SKM-1 (cell line): ENCODE measurements around the gene PPDPF.

Source experiments
- DNase-seq: peaks from one replicate; lab custom pipeline; 2025; ENCODE audit not compliant: unreplicated experiment; lab: John Stamatoyannopoulos, UW

Gene PPDPF

GRCh38 chr20:63536241-63536977, 15.8 kb downstream of the PPDPF start:
- no peak for DNase-seq

DNA sequence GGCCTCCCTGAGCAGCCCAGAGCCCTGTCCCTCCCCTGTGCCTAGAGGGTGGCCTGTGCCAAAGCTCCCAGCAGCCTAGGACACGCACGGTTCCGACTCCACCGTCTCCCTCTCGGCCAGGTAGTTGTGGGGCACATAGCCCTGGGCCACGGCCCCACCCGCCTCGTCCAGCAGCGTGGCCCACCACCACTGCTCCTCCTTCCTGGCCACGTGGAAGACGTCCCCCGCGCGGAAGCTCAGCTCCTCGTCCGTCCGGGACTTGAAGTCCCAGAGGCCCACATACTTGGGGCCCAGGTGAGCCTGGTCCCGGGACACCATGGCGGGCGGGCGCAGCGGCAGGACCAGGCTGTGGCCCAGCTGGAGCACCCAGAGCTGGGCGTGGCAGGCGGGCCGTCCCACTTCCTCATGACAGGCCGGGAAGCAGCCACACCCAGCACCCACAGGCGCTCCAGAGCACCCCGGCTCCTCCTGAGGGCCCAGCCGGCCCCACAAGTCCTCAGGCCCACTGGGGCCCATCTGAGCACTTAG, 16.5 kb downstream of the PPDPF start, which contains the start of gene PTK6:
PTK6 (minus strand) TSS at position 380 of the 528 bp plus-strand sequence; CDS start at position 318, 62 bp downstream.
- no peak for DNase-seq

DNA sequence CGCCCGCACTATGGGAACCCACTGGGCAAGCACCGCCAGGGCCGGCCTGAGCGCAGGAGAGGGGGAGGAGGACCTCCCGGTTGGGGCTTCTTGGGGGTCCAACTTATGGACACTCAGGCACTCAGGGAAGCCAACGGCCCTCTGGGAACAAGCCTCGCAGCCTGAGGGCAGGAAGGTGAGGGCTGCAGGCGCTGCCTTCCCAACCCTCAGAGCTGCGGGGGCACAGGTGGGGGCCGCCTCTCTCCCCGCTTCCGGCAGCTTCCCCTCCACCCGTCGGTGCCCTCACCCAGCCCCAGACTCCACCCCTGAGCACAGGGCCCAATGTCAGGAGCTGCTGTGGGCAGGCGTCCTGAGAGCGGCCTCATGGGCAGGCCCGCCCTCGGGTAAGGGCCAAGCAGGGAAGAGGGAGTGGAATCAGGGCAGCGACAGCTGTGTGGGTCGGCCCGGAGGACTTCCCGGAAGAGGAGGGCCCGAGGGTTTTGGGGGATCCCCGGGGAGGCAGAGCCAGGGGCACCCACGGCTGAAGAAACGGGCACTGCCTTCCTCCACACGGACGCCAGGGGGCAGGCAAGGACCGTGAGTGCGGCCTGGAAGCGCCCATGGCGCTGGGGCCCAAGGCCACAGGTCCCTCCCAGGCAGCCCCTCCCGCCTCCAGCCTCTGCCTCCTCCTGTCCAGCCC, 17.1 kb downstream of the PPDPF start:
- DNase-seq = peak; percentile 75

DNA sequence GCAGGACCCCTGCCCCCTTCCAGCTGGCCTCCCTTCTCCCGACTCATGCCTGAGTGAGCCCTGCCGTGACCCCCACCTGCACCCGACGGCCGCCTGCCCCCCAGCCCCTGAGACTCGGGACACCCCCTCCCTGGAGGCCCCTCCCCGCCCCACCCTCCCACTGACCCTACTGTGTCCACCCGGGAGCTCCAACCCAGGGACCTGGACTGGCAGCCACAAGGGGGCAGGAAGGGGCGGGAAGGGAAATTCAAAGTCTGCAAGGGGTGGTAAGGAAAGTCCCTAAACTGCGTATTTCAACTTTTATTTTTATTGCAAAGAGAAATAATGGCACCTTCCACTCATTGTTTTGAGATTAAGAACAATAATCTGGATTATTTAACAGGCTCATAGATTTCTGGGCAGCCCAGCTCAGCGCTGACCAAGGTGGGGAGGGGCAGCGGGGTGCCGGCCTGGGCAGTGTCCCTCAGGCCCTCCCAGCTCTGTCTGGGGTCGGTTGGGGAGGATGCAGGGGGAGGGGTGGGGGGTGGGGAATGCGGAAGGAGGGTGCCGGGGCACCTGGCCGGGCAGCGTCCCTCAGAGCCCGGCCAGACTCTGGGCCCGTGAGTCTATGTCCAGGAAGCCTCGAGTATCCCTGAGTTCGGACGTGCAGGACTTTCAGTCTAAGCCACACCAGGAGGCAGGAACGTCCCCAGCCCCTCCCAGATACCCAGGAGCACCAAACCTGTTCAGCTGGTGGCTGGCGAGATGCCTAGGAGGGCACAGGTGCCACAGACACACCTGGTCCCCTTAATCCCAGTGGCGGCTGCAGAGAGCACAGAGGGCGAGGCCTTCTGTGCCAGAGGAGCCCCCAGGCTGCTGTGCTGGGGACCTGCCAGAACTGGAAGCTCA, 17.9 kb downstream of the PPDPF start:
- DNase-seq = no peak

GRCh38 chr20:63539092-63539430, 18.5 kb downstream of the PPDPF start:
- no peak for DNase-seq

GRCh38 chr20:63539441-63540370, 19.1 kb downstream of the PPDPF start:
- no peak for DNase-seq

- no peak for DNase-seq
Observed at GRCh38 chr20:63540417-63541186, 20.0 kb downstream of the PPDPF start.

DNA sequence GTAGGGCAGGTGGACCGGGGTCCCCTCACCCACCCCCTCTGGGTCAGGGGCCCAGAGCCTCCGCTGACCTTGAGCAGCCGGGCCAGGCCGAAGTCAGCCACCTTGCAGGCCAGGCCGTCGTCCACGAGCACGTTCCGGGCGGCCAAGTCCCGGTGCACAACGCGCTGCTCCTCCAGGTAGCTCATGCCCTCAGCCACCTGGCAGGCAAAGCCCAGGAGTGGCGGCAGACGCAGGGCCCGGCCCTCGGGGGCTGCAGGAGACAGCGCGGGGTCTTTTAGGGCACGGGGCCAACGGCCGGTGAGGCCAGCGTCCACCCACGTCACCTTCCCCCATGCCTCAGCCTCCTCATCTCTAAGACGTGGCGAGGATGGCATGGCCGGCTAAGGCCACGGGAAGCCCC, 20.8 kb downstream of the PPDPF start:
- DNase-seq = no peak

DNA sequence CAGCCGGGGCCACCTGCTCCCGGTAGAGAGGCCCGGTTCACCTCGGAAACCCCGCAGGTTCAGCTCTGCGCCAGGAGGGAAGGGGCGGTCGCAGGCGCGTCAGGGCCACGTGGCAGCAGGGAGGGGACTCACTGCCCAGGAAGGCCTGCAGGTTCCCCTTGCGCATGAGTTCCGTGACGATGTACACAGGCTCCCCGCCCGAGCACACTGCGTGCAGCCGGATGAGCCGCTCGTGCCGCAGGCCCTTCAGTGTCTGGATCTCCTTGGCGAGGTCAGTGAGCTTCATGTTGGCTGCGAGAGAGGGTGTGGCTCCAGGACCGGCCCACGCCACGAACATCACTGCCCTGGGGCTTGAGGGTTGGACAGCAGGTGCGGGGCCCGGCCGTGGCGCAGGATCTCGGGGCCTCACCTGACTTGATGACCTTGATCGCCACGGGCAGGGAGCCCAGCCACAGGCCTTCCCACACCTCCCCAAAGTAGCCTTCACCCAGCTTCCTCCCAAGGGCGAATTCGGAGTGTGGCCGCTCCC, 21.5 kb downstream of the PPDPF start:
- DNase-seq = no peak

GRCh38 chr20:63542696-63543095, 22.1 kb downstream of the PPDPF start:
- no peak for DNase-seq

DNA sequence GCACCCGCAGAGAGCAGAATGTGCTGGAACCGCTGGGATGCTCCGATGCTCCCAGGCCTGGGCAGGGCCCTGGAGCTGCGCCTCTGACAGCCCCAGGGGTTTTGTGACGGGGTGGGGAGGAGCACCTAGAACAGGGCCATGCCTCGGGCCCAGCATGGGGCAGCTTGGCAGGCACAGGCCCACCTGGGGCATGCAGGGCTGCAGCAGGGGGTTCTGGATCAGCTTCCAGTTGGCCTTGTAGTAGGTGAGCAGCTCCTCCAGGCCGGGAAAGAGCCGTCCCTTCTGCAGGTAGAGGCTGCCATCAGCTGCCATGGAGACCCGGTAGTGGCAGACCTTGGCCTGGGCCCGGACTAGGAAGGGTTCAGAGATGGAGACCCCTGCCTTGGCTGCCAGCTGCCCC, 22.6 kb downstream of the PPDPF start:
- no peak for DNase-seq

GRCh38 chr20:63543733-63544132, 23.2 kb downstream of the PPDPF start:
- no peak for DNase-seq

DNA sequence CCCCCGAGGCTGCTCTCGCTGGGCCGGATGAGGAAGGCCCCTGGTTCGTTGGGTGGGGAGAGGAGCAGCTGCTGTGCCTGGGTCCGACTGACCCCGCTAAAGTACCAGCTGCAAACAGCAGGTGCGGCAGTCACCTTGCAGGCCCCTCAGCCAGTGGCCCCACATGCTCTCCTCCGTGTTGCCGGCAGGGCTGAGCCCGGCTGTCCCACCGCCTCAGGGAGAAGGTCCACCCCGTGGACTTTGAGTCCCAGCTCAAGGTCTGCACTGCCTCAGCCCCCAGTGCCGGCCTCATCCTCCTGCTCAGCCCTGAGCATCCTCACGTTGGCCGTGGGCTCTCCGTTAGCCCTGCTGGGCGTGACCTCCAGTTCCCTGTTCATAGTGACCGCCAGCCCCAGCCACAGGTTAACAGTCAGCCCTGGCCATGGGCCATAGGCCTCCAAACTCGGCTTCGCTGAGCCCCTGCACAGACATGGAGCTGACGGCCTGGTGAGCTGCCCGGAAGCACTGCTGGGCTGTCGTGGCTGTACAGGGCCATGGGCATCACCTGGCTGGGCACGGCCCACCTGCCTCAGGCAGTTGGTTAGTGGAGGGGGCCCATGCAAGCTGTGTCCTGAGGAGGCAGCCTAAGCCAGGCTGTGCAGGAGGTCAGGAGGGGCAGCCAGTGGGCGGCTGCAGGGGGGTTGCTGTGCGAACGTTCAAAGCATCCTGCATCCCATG, 23.8 kb downstream of the PPDPF start:
- DNase-seq = no peak

GRCh38 chr20:63544958-63545516, 24.5 kb downstream of the PPDPF start:
- DNase-seq = no peak

DNA sequence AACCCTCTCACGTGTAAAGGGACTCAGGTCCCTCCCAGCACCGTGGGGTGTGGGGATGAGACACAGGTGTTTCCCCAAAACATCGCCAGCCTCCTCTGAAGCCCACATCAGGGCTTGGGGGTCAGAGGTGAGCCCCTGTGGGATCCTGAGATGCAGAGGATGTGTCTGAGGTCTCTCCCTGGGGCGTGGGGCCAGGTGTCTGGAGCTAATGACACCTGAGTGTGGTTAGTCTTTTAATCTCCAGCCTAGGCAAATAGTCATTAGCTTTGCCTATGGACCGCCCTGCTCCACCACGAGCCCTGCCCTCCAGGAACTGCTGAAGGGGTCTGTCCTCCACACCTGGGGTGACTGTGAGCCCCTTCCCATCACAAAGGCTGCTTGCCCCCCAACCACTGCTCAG, 25.2 kb downstream of the PPDPF start:
- DNase-seq = no peak

GRCh38 chr20:63546256-63546955, 25.8 kb downstream of the PPDPF start:
- no peak for DNase-seq

DNA sequence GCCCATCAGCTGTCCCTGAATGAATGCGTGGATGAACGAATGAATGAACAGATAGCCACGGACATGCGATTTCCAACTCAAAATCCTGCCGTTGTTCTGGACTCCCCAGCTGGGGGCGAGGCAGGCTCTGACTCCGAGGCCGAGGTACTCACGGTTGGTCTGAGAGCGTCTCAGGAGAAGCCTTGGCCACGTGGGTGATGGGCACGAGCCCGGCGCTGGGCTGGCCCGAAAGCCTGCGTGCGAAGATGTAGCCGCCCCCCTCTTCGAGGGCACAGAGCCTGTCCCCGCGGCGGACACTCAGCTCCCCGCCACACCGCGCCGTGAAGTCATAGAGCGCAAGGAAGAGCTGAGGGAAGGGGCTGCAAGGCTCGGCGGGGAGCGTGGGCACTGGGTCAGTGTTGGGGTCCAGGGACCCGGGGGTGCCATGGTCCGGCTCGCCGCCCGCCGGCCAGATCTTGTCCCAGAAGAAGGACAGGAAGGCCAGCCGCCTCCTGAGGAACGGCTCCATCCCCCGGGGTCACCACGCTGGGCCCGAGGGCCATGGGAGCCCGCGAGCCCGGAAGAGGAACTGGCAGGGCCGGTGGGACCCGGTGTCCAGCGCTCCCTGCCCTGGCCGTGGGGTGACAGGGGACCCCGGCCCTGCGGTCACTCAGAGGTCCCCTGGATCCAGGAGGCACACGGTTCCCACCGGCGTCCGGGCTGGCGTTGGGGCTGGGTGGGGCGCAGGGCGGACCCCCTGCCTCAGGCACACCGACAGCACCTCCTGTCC, 26.6 kb downstream of the PPDPF start:
- DNase-seq = no peak
